Small intestine (tissue), 7 donors: ENCODE measurements around the gene METAP1D. TPM values are rescaled to one million over a fixed set of nuclear protein-coding genes. Genes with fewer than 3 reads are reported as not detected.

Experiments
- DNase-seq, 2 donors: peaks; one replicate each; pipeline versions ENCODE4 v3.0.0 to v3.0.0-alpha.2; 2013
- FAIRE-seq: peaks from 2 replicates; lab custom pipeline; 2012; peaks lifted over from hg19 to GRCh38; lab: Jason Lieb, UNC
- H3K27ac ChIP-seq, 3 donors: one replicate each; pipeline ENCODE4 v1.5.1; 2013; ENCODE audit warnings: low read length in 2 of 3, mild to moderate bottlenecking in 2 of 3, control low read depth in 1 of 3, inconsistent platforms in 1 of 3, low read depth in 1 of 3, moderate library complexity in 1 of 3
- H3K27me3 ChIP-seq, 3 donors: one replicate each; pipeline ENCODE4 v1.6.1; 2013; ENCODE audit warnings: low read length in 3 of 3, inconsistent platforms in 1 of 3; ENCODE audit not compliant: control insufficient read depth in 3 of 3, insufficient read depth in 3 of 3
- H3K36me3 ChIP-seq, 3 donors: one replicate each; pipeline ENCODE4 v1.6.1; 2013; ENCODE audit warnings: low read length in 3 of 3, inconsistent platforms in 1 of 3, low read depth in 1 of 3, mild to moderate bottlenecking in 1 of 3, moderate library complexity in 1 of 3; ENCODE audit not compliant: control insufficient read depth in 3 of 3, insufficient read depth in 2 of 3
- H3K4me1 ChIP-seq, 3 donors: one replicate each; pipeline ENCODE4 v1.6.1; 2013; ENCODE audit warnings: low read length in 2 of 3, inconsistent platforms in 1 of 3, low read depth in 1 of 3, mild to moderate bottlenecking in 1 of 3, moderate library complexity in 1 of 3; ENCODE audit not compliant: control insufficient read depth in 3 of 3, insufficient read depth in 2 of 3
- H3K4me3 ChIP-seq, 3 donors: one replicate each; pipeline ENCODE4 v1.5.1; 2013; ENCODE audit warnings: low read length in 3 of 3, control low read depth in 1 of 3, inconsistent platforms in 1 of 3, low read depth in 1 of 3, mild to moderate bottlenecking in 1 of 3, moderate library complexity in 1 of 3
- H3K9me3 ChIP-seq, 2 donors: one replicate each; pipeline ENCODE4 v1.6.1; 2013; ENCODE audit warnings: low read depth in 1 of 2, low read length in 1 of 2; ENCODE audit not compliant: control insufficient read depth in 2 of 2, insufficient read depth in 1 of 2
- WGBS, 3 donors: extraction: QIAGEN DNeasy Blood & Tissue Kit; methylation state at CpG; one replicate each; pipeline ENCODE4 v1.1.7; 2013; 5-methylcytosine and 5-hydroxymethylcytosine counted together
- polyA plus RNA-seq, 4 donors: library from polyadenylated mRNA; stranded (reverse) in 3 of 4; unstranded in 1 of 4; fragments of 200-250 nt in 3 of 4; fragments of 120-200 nt in 1 of 4; gene quantifications; one replicate each; pipeline versions ENCODE4 v1.2.1 to v1.2.3, GENCODE V29; 2013
- donor health status: healthy with polysubstance abuse.
- donor health status: control.
- donor health status: control.
- donor health status: Bipolar disorder and iron deficiency.
- donor health status: healthy.

METAP1D gene
- polyA plus RNA-seq, 4 donors: 0.45 to 8.4 (median 3.0) TPM

DNA sequence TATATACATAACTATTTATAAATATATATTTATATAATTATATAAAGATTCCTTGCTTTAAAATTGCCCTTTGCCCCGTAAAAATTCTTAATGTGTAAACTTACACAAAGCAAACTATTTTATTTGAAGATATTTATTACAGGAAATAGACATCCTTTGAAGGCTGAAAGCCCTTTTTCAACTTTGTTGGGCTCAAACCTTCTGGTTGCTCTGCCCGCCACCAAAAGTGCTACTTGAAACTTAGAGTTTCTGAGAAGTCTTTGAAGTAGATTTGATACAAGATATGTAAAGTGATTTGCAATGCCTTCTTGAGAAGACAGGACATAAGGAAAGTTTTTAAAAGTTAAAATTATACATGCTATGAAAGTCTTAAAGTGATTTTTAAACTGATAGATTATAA lies 36.6 kb upstream of the METAP1D start:
- H3K9me3 ChIP-seq: no peaks in the 10 kb centered on the region
- no peaks in the 10 kb centered on the region for H3K27me3 ChIP-seq
- DNase-seq (no peak), FAIRE-seq (no peak)
- H3K4me3 ChIP-seq: no peak overlapping the region
- WGBS, 3 donors: 83 to 89% (median 87%) methylated on average over 2 of the region's 2 CpGs
- H3K36me3 ChIP-seq: peaks cover 0 to 2% (median 0%) of the 10 kb centered on the region in 3 donors
- no peak overlapping the region for H3K27ac ChIP-seq
- H3K4me1 ChIP-seq: no peaks in the 10 kb centered on the region

DNA sequence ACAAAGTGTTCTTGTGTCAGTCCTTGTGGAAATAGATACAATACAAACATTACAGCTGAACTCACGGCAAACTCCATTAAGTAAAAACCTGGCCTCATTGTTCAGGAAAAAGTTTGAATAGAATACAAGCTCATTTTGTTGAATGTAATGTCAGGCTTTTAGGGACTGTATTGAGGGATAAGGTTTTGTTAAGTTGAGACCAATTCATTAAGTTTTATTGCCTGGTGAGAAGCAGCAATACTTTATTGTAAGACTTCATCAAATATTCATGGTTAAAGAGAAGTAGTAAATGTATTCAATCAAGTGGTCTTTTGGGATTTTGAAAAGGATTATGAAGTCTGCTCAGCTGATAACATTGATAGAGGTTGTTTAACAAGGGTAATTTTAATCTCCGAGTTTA lies 35.4 kb upstream of the METAP1D start:
- Histone ChIP-seq H3K9me3 (no peaks in the 10 kb centered on the region), H3K4me1 (no peaks in the 10 kb centered on the region), H3K36me3 (peaks cover 0 to 2% (median 0%) of the 10 kb centered on the region in 3 donors), H3K27ac (no peak overlapping the region), H3K4me3 (no peak overlapping the region), H3K27me3 (no peaks in the 10 kb centered on the region)
- FAIRE-seq (no peak), DNase-seq (no peak)
- 68 to 94% (median 93%) methylated on average over 2 of the region's 2 CpGs for WGBS, 3 donors

DNA sequence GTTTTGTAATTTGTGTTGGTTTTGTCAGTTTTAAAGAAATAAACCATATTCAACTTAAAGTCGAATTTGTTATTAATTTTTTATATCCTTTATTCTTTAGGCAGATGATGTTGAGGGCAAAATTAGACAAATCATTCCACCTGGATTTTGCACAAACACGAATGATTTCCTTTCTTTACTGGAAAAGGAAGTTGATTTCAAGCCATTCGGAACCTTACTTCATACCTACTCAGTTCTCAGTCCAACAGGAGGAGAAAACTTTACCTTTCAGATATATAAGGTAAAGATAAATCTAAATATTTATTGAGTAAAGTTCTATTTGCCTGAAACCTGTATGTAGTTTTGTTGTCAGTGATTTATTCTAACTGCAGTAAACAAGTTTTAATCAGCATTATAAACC lies 34.5 kb upstream of the METAP1D start:
- no peak for FAIRE-seq
- H3K4me3 ChIP-seq: no peak overlapping the region
- 86 to 89% (median 88%) methylated on average over 3 of the region's 3 CpGs for WGBS, 3 donors

GRCh38 chr2:171965661-171966060 lies 34.1 kb upstream of the METAP1D start:
- Histone ChIP-seq H3K27ac (no peak overlapping the region), H3K4me3 (no peak overlapping the region), H3K36me3 (peaks cover 0 to 2% (median 1%) of the 10 kb centered on the region in 3 donors), H3K9me3 (no peaks in the 10 kb centered on the region), H3K4me1 (no peaks in the 10 kb centered on the region), H3K27me3 (no peaks in the 10 kb centered on the region)
- no peak for FAIRE-seq
- DNase-seq: no peak
- WGBS, 3 donors: 88 to 93% (median 89%) methylated on average over 3 of the region's 3 CpGs

More for the DNA sequence above, 34.5 kb upstream of the METAP1D start:
- H3K27ac ChIP-seq: no peak overlapping the region
- H3K27me3 ChIP-seq: no peaks in the 10 kb centered on the region
- peaks cover 0 to 2% (median 0%) of the 10 kb centered on the region in 3 donors for H3K36me3 ChIP-seq
- H3K9me3 ChIP-seq: no peaks in the 10 kb centered on the region
- H3K4me1 ChIP-seq: no peaks in the 10 kb centered on the region
- DNase-seq: no peak

- H3K27ac ChIP-seq: no peak overlapping the region
- no peaks in the 10 kb centered on the region for H3K27me3 ChIP-seq
- WGBS, 3 donors: 96 to 97% (median 97%) methylated on average over 8 of the region's 8 CpGs
- no peak overlapping the region for H3K4me3 ChIP-seq
- H3K36me3 ChIP-seq: peaks cover 0 to 4% (median 2%) of the 10 kb centered on the region in 3 donors
- H3K9me3 ChIP-seq: no peaks in the 10 kb centered on the region
- DNase-seq (no peak), FAIRE-seq (no peak)
- no peaks in the 10 kb centered on the region for H3K4me1 ChIP-seq
Observed at GRCh38 chr2:171966235-171966634, 33.5 kb upstream of the METAP1D start.

- no peaks in the 10 kb centered on the region for H3K4me1 ChIP-seq
- H3K36me3 ChIP-seq: peaks cover 0 to 5% (median 2%) of the 10 kb centered on the region in 3 donors
- H3K27ac ChIP-seq: no peak overlapping the region
- FAIRE-seq (no peak), DNase-seq (no peak)
- no peaks in the 10 kb centered on the region for H3K9me3 ChIP-seq
- no peaks in the 10 kb centered on the region for H3K27me3 ChIP-seq
- no peak overlapping the region for H3K4me3 ChIP-seq
Observed at GRCh38 chr2:171966688-171967087, 33.1 kb upstream of the METAP1D start.

- no peaks in the 10 kb centered on the region for H3K4me1 ChIP-seq
- H3K9me3 ChIP-seq: no peaks in the 10 kb centered on the region
- H3K4me3 ChIP-seq: no peak overlapping the region
- no peak overlapping the region for H3K27ac ChIP-seq
- DNase-seq: no peak
- H3K27me3 ChIP-seq: no peaks in the 10 kb centered on the region
- H3K36me3 ChIP-seq: peaks cover 0 to 8% (median 2%) of the 10 kb centered on the region in 3 donors
- FAIRE-seq: no peak
Observed at GRCh38 chr2:171968509-171968908, 31.2 kb upstream of the METAP1D start.

GRCh38 chr2:171972329-171972982 lies 27.3 kb upstream of the METAP1D start:
- no peaks in the 10 kb centered on the region for H3K27me3 ChIP-seq
- H3K27ac ChIP-seq: no peak overlapping the region
- H3K4me1 ChIP-seq: no peaks in the 10 kb centered on the region
- FAIRE-seq (no peak), DNase-seq (no peak)
- WGBS, 3 donors: 98 to 100% (median 100%) methylated on average over 2 of the region's 2 CpGs
- H3K9me3 ChIP-seq: no peaks in the 10 kb centered on the region
- no peak overlapping the region for H3K4me3 ChIP-seq
- H3K36me3 ChIP-seq: peaks cover 0 to 15% (median under 1%) of the 10 kb centered on the region in 3 donors

DNA sequence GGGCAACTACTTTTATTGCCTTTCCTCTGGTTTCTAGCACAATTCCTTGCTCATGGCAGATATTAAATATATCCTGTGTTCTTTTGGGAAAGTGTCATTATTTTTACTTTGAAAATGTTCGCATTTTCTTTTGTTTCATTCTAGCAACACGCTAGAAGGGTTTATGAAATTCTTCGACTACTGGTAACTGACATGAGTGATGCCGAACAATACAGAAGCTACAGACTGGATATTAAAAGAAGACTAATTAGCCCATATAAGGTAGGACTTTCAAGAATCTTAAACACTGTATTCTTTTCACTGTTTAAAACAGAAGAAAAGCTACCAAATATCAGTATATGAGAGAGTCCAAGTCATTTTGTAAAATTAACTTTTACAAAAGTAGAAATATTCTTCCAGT lies 20.6 kb upstream of the METAP1D start:
- FAIRE-seq: no peak
- H3K36me3 ChIP-seq: peaks cover 0 to 21% (median 5%) of the 10 kb centered on the region in 3 donors

More for the DNA sequence above, 20.6 kb upstream of the METAP1D start:
- 97 to 98% (median 98%) methylated on average over 4 of the region's 4 CpGs for WGBS, 3 donors
- Histone ChIP-seq H3K27ac (no peak overlapping the region), H3K4me1 (no peaks in the 10 kb centered on the region), H3K4me3 (no peak overlapping the region), H3K9me3 (no peaks in the 10 kb centered on the region), H3K27me3 (no peaks in the 10 kb centered on the region)
- no peak for DNase-seq
